Gastroesophageal sphincter (tissue), 4 donors: ENCODE results near the gene PCDHAC1. TPM values are rescaled to one million over a fixed set of nuclear protein-coding genes. Genes with fewer than 3 reads are reported as not detected.

Source experiments
- ATAC-seq: fragments of 150-250 bp; one replicate; pipeline ENCODE4 v1.9.1; 2016; ENCODE audit warnings: mild to moderate bottlenecking, moderate library complexity
- H3K27ac ChIP-seq, 4 donors: fragments of 200-600 bp; sonication (generic) in 3 of 4; 1 replicate in 3 of 4; 2 replicates in 1 of 4; pipeline ENCODE4 v1.5.1; 2016 to 2019
- H3K27me3 ChIP-seq: fragments of 200-600 bp; sonication (generic); one replicate; pipeline ENCODE4 v1.5.1; 2019
- H3K36me3 ChIP-seq, 2 donors: fragments of 200-600 bp; sonication (generic); one replicate each; pipeline ENCODE4 v1.5.1; 2019; ENCODE audit warnings: control low read depth in 1 of 2
- H3K4me1 ChIP-seq, 3 donors: fragments of 200-600 bp; sonication (generic); 1 replicate in 2 of 3; 2 replicates in 1 of 3; pipeline ENCODE4 v1.5.1; 2016 to 2019; ENCODE audit warnings: control low read depth in 2 of 3
- H3K4me3 ChIP-seq, 2 donors: fragments of 200-600 bp; sonication (generic); one replicate each; pipeline ENCODE4 v1.5.1; 2019; ENCODE audit warnings: mild to moderate bottlenecking in 1 of 2, moderate library complexity in 1 of 2
- H3K9me3 ChIP-seq, 3 donors: fragments of 200-600 bp; sonication (generic); one replicate each; pipeline ENCODE4 v1.5.1; 2017 to 2019; ENCODE audit warnings: control low read depth in 2 of 3
- CTCF ChIP-seq, 4 experiments: fragments of 200-600 bp in 2 of 4; fragments of 450-650 bp in 2 of 4; sonication (generic) in 1 of 4; IDR thresholded peaks; one replicate each; pipeline ENCODE4 v1.5.1; 2017 to 2019; ENCODE audit warnings: antibody characterized with exemption in 4 of 4, mild to moderate bottlenecking in 2 of 4, moderate library complexity in 2 of 4
- EP300 ChIP-seq: sonication (generic); formaldehyde crosslinking; IDR thresholded peaks from one replicate; pipeline ENCODE4 v1.6.1; 2017; ENCODE audit warnings: antibody characterized with exemption, mild to moderate bottlenecking
- POLR2A ChIP-seq, 2 donors: fragments of 450-650 bp; IDR thresholded peaks; one replicate each; pipeline ENCODE4 v1.6.1; 2017; ENCODE audit warnings: antibody characterized with exemption in 2 of 2, mild to moderate bottlenecking in 2 of 2, moderate library complexity in 1 of 2
- POLR2AphosphoS5 ChIP-seq: sonication (generic); formaldehyde crosslinking; IDR thresholded peaks from one replicate; pipeline ENCODE4 v1.6.1; 2017; ENCODE audit warnings: antibody characterized with exemption
- WGBS, 2 donors: methylation state at CpG; one replicate each; pipeline ENCODE4 v1.1.5; 2018; ENCODE audit warnings: low coverage in 1 of 2; 5-methylcytosine and 5-hydroxymethylcytosine counted together
- total RNA-seq, 4 donors: library from RNA; depleted of rRNA; stranded (reverse); fragments of >200 nt; gene quantifications; one replicate each; pipeline ENCODE4 v1.1.0, GENCODE V29; 2016

PCDHAC1 gene
- total RNA-seq, 4 donors from 2014 or later: 0.47 to 6.6 (median 1.4) TPM

DNA sequence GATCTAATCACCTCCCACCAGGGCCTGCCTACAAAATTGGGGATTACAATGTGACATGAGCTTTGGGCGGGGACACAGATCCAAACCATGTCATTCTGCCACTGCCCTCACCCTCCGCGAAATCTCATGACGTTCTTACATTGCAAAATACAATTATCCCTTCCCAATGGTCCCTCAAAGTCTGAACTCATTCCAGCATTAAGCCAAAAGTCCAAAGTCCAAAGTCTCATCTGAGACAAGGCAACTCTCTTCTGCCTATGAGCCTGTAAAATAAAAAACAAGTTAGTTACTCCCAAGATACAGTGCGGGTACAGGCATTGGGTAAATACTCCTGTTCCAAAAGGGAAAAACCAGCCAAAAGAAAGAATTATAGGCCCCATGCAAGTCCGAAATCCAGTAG is 25.5 kb downstream of the PCDHAC1 start:
- Histone ChIP-seq H3K9me3 (no peaks in the 10 kb centered on the region), H3K27ac (no peak overlapping the region), H3K36me3 (no peaks in the 10 kb centered on the region), H3K4me1 (no peaks in the 10 kb centered on the region), H3K27me3 (no peaks in the 10 kb centered on the region), H3K4me3 (no peak overlapping the region)
- 80 to 88% methylated on average over 4 of the region's 6 CpGs for WGBS, 2 donors
- TF ChIP-seq EP300: no peak
- no peak for TF ChIP-seq POLR2A (IDR thresholded peaks at IDR 0.05)
- no peak for TF ChIP-seq CTCF (IDR thresholded peaks at IDR 0.05)
- TF ChIP-seq POLR2AphosphoS5: no peak
- ATAC-seq: no peak

- ATAC-seq: no peak
- H3K36me3 ChIP-seq: no peaks in the 10 kb centered on the region
- no peaks in the 10 kb centered on the region for H3K9me3 ChIP-seq
- H3K27ac ChIP-seq: no peak overlapping the region
- no peaks in the 10 kb centered on the region for H3K27me3 ChIP-seq
- WGBS, 2 donors: 54 to 60% methylated on average over 2 of the region's 2 CpGs
- H3K4me3 ChIP-seq: no peak overlapping the region
- TF ChIP-seq POLR2AphosphoS5 (no peak), EP300 (no peak), POLR2A (IDR thresholded peaks at IDR 0.05) (no peak), CTCF (IDR thresholded peaks at IDR 0.05) (no peak)
- no peaks in the 10 kb centered on the region for H3K4me1 ChIP-seq
These were observed 27.1 kb downstream of the PCDHAC1 start for GRCh38 chr5:140953234-140953633.

DNA sequence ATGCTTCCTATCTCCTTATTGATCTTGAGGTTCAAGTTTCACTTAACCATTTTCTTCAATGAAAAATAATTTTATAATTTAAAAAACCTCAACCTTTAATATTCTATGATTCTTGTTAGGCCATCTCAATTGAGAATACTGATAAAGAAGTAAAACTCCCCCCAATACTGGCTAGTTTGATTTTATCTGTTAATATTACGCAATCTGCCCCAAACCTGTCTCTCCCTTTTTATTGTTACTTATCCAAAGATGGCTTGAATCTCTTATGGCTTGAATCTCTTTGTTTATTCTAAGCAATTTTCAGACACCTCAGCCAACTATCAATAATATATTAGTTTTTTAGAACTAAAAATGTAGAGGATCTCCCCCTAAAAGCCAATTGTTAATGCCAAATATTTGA is 36.1 kb downstream of the PCDHAC1 start:
- TF ChIP-seq CTCF (IDR thresholded peaks at IDR 0.05) (no peak), POLR2A (IDR thresholded peaks at IDR 0.05) (no peak), POLR2AphosphoS5 (no peak), EP300 (no peak)
- WGBS, 2 donors: 89 to 93% methylated on average over 1 of the region's 1 CpG
- Histone ChIP-seq H3K4me3 (no peak overlapping the region), H3K27me3 (no peaks in the 10 kb centered on the region), H3K9me3 (no peaks in the 10 kb centered on the region), H3K36me3 (no peaks in the 10 kb centered on the region), H3K4me1 (peaks cover 0 to 55% (median 3%) of the 10 kb centered on the region in 3 donors), H3K27ac (no peak overlapping the region)
- no peak for ATAC-seq

- WGBS, 2 donors: 56 to 62% methylated on average over 2 to 3 of the region's 3 CpGs
- no peaks in the 10 kb centered on the region for H3K9me3 ChIP-seq
- peak overlapping the region in 1 of 4 donors; percentile 34 for H3K27ac ChIP-seq
- ATAC-seq: no peak
- peaks cover 0 to 77% (median 3%) of the 10 kb centered on the region in 3 donors for H3K4me1 ChIP-seq
- H3K27me3 ChIP-seq: no peaks in the 10 kb centered on the region
- no peak overlapping the region for H3K4me3 ChIP-seq
- TF ChIP-seq EP300: no peak
- TF ChIP-seq POLR2AphosphoS5: no peak
- TF ChIP-seq CTCF (IDR thresholded peaks at IDR 0.05): no peak
- TF ChIP-seq POLR2A (IDR thresholded peaks at IDR 0.05): no peak
- no peaks in the 10 kb centered on the region for H3K36me3 ChIP-seq
These were observed 38.3 kb downstream of the PCDHAC1 start for GRCh38 chr5:140964356-140964755.

GRCh38 chr5:140965905-140966292 is 39.8 kb downstream of the PCDHAC1 start:
- WGBS, 2 donors: 0% methylated on average over 6 of the region's 9 CpGs; no CpG with 5 or more reads in 1 of the 2 donors
- H3K36me3 ChIP-seq: no peaks in the 10 kb centered on the region
- H3K4me1 ChIP-seq: peaks cover 0 to 80% (median 3%) of the 10 kb centered on the region in 3 donors
- H3K4me3 ChIP-seq: peak overlapping the region; percentile 66 to 69
- no peaks in the 10 kb centered on the region for H3K9me3 ChIP-seq
- no peak for TF ChIP-seq POLR2AphosphoS5
- no peak for TF ChIP-seq POLR2A (IDR thresholded peaks at IDR 0.05)
- no peak for TF ChIP-seq EP300
- TF ChIP-seq CTCF (IDR thresholded peaks at IDR 0.05): no peak
- ATAC-seq: peak; percentile 3
- H3K27ac ChIP-seq: peak overlapping the region; percentile 67 to 87 (median 86)
- H3K27me3 ChIP-seq: no peaks in the 10 kb centered on the region
